HPDE6-E6E7 (cell line): Measurements from ENCODE around the gene KCNQ1.

Experiments
- DNase-seq: peaks from one replicate; pipeline ENCODE4 v3.0.0; 2011; ENCODE audit warnings: missing footprints; ENCODE audit errors: extremely low spot score

KCNQ1 gene

DNA sequence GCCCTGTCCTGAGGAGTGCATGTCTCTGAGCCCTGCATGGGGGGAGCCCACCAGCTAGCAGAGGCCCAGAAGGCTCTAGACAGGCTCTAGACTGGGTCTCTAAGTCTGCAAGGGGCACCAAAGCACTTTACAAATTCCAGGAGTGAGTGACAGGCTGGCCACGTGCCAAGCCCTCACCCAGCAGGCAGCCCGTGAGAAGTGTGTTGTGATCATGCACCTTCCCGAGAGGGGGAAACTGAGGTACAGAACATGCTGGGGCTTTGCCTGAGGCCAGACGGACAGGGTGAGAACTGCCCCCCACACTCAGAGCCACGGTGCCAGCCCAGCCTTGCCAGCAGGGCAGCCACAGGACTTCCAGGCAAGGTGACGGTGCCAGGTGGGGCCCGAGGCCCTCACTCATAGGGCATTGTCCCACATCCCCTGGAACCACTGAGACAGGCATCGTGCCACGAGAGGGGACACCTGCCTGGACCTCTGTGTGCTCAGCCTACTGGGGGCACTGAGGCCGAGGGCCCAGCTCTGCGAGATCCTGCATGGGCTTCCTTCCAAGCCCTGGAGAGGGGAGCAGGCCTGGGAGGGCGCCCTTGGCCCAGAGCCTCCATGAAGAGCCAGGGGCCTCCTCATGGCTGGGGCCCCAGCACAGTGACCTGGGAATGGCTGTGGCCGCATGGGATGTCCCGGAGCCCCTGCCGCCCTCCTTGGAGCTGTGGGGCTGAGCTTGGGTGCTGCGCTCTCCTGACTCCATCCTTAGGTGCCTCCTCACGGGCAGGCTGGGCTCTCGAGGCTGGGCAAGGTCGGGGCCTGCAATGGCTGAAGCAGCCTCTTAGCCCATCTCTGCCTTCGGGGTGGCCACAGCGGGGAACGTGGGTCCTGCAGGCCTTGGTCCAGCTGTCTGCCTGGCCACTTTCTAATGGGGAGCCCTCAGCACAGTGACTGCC is 133.5 kb downstream of the KCNQ1 start:
- DNase-seq, result no peak

DNA sequence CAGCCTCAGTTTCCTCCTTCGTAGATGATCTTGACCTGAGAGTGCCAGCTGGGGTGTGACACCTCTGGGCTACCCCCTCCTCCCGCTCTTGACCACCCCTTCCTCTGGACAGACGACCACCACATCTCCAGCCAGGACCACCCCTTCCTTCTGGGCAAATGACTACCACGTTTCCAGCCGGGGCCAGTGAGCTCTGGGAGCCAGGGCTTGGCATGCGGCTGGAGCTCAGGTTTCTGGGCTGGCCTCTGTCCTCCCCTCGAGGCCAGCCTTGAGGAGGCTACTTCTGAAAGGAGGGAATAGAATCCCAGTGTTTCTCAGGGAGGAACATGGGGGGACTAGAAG is 134.1 kb downstream of the KCNQ1 start:
- no peak for DNase-seq

- no peak for DNase-seq
Observed at GRCh38 chr11:2579315-2580060, 134.7 kb downstream of the KCNQ1 start.

GRCh38 chr11:2580061-2580421 is 135.2 kb downstream of the KCNQ1 start:
- no peak for DNase-seq

DNA sequence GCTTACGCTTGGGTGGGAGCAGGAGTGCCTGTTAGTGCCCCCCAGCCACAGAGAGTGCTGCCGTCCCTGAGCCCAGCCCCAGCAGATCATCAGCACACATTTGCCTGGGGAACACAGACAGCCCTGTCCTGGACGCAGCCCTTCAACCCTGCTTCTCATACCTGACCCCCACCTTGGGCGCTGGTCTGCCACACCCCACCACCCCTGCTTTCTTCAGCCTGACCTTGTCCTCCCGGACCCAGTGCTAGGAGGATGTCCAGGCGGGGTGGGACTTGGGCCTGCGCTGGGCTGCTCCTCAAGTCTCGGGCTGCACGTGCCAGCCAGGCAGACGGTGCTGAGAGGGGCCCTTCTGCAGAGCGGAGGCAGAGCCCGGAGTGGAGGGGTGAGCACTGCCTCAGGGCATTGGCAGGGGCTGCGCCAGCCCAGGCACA is 135.8 kb downstream of the KCNQ1 start:
- no peak for DNase-seq

DNA sequence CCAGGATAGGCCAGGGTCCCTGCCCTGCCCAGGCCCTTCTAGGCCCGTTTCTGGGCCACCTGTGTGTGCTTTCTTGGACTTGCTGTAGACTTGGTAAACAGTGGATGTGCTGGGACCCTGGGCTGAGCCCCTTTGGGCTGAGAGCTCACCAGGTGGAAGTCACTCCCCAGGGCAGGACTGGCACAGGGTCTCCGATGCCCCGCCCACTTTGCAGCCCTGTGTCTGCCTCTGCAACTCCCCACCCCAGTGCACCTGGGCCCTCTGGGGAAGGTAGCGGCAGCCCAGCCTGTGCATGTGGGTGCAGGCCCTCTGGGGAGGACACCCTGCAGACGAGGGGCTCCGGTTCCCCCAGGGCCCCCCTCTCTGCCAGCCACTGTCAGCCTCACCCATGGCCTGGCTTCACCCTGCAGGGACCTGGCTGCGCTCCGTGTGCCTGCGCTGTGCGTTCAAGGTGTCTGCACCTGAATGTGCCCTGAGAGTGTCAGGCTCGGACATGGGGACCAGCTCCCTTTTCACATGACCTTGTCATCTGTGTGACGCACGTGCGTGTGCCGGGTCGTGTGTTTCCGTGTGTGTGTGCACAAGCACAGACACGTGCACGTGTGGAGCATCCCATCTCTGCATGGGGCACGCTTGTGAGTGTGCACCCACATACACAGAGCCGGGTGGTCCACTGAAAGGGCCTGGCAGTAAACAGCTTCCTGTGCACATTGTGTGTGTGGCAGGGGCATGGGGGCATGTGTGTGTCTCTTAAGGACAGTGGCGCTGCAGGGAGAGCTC is 136.5 kb downstream of the KCNQ1 start:
- no peak for DNase-seq

GRCh38 chr11:2581931-2582350 is 137.1 kb downstream of the KCNQ1 start:
- no peak for DNase-seq

GRCh38 chr11:2582351-2582945 is 137.6 kb downstream of the KCNQ1 start:
- DNase-seq, result no peak

DNA sequence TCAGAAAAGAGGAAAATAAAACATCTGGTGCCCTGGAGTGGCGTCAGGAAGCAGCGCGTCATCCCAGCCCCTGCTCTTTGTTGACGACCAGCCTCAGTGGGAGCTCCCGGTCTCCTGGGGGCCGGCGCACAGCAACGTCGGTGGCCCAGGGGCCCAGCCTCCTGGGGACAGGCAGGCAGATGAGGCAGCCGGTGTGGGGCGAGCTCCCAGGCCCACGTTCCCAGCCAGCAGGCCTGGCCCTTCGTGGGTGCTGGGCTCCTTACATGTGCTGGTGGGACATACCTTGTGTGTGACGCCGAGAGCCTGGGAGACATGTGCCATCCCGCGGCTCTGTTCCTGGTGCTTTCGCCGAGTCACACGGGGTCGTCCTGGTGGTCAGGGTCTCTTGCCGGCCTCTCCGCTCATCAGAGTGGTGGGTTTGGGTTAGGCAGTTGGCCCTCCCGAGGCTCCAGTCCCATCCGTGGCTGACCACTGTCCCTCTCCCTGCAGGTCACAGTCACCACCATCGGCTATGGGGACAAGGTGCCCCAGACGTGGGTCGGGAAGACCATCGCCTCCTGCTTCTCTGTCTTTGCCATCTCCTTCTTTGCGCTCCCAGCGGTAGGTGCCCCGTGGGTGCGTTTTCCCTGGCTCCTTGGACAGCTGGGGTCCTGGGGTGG is 138.3 kb downstream of the KCNQ1 start:
- no peak for DNase-seq

DNA sequence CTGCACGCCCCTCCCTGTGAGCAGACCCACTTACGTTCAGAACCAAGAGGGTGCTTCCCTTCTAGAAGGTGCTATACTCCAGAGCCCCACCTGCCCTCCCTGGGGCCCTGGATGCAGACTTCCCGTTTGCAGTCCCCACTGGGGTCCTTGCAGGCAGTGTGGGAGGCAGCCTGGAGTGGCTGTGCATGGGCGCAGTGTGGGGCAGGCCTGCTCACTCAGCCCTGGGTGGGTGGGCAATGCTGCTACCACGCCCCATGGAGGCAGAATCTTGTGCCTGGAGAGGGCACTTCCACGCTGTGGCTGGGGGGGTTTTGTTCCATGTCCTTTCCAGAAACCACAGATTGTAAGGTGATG is 138.8 kb downstream of the KCNQ1 start:
- DNase-seq, result no peak

GRCh38 chr11:2584434-2584811 is 139.6 kb downstream of the KCNQ1 start:
- DNase-seq, result no peak

- DNase-seq, result no peak
Observed at GRCh38 chr11:2584812-2585565, 140.2 kb downstream of the KCNQ1 start.

GRCh38 chr11:2585566-2586086 is 140.8 kb downstream of the KCNQ1 start:
- DNase-seq, result no peak

DNA sequence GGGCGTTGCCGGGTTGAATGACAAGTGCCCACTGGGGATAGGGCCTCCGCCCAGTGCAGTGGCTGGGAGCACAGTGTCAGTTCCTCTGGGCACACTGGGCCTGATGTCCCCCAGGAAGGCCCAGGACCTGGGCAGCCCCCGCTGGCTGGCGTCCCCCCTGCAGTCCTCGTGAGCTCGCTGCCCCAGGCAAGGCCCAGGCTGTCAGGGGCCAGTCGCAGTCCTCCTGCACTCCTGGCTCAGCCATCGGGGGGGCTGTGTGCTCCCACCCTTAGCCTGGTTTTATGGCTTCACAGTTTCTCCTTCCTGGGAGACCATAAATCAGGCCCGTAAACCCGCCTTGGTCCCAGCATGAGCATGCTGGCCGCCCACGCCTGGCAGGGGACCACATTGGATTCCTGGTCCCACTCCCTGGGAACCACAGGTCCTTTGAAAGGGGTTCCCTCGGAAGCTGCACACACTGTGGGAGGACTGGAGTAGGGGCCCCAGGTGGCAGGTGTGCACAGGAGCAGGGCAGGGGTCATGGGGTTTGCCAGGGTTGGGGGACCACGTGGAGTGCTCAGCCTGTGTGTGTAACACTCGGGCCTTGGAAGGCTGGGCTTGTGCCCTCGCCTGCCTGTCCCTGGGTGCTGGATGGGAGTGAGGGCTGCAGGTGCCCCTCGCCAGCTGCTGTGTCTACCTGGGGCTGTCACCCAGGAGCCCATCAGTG is 141.4 kb downstream of the KCNQ1 start:
- no peak for DNase-seq

GRCh38 chr11:2586793-2587131 is 142.0 kb downstream of the KCNQ1 start:
- DNase-seq, result no peak

DNA sequence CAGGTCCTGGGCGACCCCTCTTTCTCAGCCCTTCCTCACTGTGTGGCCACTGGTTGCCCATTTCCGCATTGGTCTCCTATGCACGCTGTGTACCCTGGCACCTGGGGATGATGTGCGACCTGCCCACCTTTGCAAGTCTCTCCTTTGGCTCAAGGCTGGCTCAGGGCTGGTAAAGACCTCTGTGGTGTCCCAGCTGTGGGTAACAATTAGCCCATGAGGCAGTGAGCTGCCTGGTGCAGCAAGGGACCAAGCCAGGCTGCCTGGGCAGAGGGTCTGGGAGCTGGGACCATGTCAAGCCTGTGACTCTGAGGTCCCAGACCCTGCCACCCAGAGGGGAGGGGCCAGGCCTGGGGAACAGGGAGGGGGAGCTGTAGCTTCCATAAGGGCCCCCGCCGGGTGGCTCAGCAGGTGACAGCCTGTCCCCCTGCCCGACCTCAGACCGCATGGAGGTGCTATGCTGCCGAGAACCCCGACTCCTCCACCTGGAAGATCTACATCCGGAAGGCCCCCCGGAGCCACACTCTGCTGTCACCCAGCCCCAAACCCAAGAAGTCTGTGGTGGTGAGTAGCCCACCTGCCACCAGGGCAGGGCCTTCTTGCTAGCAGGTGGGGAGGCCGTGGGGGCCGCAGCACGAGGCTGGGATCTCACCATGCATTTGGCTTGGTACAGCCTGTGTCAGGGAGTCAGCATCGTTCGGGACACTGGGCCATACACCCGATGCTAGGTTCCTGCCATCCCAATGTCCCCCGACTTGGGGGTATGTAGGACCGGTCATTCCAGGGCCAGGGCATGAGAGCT is 142.5 kb downstream of the KCNQ1 start:
- no peak for DNase-seq

- DNase-seq, result no peak
Observed at GRCh38 chr11:2587976-2588748, 143.4 kb downstream of the KCNQ1 start.

- no peak for DNase-seq
Observed at GRCh38 chr11:2588809-2589537, 144.2 kb downstream of the KCNQ1 start.
